T-helper 2 cell (primary cell): Measurements from ENCODE around the gene PLXNB3.

Experiments used
- DNase-seq, 5 experiments: peaks; one replicate each; pipeline versions ENCODE4 v3.0.0 to v3.0.0-alpha.2; 2012 to 2022

Gene PLXNB3

DNA sequence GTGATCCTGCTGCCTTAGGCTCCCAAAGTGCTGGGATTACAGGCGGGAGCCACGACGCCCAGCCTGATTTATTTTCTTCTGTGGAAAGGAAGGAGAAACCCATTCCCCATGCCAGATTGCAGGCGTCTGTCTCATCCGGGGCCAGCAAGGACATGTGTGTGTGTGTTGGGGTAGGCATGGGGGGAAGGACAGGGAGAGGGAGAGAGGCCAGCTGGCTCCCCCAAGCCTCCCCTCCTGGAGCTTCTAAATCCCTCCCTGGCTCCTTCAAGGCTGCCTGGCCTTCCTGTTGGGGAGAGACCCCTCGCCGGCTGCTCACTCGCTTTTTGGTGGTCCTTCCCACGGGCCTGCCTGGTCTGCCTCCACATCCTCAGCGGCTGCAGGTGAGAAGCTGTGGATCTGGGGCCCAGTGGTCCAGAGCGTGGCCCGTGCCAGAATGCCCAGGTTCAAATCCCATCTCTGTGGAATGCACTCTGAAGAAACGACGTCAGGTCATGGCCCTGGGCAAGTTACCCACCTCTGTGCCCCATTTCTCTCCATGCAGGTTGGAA is 1.3 kb upstream of the PLXNB3 start:
- no peak for DNase-seq

DNA sequence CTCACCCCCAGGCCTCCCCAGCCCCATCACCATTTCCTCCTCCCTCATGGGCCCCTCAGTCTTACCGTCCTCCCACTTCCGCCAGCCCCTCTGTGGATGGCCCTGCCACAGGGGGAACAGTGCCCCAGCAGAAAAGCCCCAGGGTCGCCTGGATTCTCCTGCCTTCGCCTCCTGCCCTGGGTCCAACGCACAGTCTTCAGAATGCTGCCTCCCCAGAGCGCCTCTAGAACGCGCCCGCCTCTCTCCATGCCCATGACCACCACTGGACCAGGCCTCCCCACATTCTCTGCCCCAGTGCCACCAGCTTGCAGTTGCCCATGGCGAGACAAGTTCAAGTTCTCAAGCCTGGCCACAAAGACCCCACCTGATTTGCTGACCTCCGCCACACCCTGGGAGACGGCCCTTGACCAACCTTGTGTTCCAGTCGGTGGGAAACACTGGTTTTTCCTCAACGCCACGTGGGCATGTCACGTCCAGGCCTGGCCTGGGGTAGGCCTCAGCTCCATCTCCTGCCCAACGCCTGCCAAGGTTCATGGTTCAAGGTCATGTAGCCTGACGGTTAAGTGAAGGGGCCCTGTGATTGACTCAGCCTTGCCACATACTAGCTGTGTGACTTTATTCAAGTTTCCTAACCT is 634 bp upstream of the PLXNB3 start:
- no peak for DNase-seq

DNA sequence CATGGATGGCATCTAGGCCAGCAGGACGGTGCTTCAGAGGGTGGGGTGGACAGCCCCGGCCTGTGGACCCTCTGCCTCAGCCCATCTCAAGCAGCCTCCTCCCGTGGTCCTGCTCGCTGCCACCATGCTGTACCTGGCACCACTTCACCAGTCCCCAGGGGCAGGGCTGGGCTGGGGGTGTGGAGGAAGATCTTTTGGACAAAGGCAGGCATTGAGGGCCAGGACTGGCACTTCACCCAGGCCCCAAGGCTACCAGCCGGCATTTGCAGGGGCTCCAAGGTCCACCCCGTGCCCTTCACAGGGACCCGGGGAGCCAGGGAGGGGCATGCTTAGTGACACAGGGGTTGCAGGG is 713 bp downstream of the PLXNB3 start:
- DNase-seq: no peak

DNA sequence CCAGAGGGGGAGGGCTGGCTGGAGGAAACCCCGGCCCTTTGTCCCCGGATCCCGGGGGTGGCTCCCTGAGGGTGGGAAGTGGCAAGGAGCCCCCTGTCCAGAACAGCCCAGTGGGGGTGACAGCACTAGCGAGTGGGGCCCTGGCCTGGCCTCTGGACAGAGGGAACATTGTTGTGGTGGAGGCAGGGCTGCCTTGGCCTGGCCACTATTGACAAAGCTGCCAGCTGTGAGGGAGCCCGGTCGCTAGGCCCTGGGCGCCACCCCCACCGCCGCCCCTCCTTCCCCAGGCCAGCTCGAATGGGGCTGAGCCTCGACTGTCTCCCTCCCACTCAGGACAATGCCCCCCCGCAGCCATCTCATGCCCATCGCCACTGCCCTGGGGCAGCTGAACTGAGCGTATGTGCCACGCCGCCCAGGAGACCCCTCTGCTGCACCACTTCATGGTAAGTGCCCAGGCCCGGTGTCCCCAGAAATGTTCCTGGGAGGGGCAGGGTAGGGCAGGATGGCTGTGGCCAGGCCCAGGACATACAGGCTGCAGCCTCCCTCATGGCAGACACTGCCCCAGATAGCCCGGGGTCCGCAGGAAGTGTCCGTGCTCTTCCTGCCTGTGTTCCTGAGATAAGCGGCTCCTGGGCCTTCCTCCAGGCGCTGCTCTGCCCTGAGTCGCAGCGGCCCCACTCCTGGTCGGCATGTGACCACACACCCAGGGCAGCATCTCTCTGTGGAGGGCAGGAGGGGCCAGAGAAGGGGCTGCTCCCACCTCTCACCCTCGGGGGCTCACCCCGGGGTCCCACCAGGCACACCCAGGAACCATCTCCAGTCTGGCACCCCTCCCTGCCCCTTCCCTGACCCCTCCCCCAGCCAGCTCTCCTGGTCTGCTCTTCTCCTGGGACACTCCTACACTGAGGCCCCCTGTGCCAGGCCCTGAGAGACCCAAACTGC is 1.4 kb downstream of the PLXNB3 start:
- DNase-seq: no peak

DNA sequence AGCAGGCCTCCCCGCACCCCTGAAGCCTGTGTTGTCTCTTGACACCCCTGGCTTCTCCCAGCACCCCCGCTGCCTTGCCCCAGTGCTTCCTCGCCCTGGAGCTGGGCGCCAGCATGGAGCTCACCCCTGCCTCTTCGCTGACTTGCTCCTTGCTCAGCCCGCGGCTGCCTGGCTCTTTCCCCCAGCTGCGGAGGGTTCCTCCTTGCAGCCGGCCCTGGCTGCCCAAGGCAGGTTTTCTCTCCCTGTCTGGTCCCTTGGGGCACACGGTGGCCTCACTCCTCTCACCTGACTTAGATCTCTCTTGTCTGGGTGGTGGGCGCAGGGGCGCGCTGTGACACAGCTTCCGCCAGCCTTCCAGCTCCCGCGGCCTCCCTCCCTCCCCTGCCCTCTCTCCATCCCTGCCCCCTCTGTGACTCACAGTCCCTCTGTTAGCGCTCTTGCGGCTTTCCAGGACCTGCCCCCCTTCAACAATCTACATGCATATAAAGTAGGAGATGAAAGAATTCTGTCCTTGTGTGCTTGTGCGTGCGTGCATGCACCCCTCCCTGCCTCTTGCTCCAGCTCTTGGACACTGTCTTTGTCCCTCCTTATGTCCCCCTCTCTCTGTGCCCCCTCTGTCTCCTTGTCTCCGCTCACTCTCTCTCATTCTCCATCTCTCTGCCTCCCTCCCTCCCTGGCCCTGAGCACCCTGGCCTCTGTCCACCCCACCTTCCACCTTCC is 2.2 kb downstream of the PLXNB3 start:
- no peak for DNase-seq

DNA sequence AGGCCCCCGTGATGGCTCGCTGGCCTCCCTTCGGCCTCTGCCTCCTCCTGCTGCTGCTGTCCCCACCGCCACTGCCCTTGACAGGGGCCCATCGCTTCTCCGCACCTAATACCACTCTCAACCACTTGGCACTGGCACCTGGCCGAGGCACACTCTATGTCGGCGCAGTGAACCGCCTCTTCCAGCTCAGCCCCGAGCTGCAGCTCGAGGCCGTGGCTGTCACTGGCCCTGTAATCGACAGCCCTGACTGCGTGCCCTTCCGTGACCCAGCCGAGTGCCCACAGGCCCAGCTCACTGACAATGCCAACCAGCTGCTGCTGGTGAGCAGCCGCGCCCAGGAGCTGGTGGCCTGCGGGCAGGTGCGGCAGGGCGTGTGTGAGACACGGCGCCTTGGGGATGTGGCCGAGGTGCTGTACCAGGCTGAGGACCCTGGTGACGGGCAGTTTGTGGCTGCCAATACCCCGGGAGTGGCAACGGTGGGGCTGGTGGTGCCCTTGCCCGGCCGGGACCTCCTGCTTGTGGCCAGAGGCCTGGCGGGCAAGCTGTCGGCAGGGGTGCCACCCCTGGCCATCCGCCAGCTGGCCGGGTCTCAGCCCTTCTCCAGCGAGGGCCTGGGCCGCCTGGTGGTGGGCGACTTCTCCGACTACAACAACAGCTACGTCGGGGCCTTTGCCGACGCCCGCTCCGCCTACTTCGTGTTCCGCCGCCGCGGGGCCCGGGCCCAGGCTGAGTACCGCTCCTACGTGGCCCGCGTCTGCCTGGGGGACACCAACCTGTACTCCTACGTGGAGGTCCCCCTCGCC is 3.0 kb downstream of the PLXNB3 start:
- no peak for DNase-seq

DNA sequence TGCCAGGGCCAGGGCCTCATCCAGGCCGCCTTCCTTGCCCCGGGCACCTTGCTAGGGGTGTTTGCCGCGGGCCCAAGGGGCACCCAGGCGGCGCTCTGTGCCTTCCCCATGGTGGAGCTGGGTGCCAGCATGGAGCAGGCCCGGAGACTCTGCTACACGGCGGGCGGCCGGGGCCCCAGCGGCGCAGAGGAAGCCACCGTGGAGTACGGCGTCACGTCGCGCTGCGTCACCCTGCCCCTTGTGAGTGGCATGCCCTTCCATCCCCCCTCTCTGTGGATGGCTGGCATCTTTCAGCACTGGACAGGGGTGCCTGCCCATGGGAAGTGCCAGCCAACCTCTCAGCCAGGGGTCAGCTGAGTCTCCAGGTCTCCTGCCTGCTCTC is 3.6 kb downstream of the PLXNB3 start:
- no peak for DNase-seq

DNA sequence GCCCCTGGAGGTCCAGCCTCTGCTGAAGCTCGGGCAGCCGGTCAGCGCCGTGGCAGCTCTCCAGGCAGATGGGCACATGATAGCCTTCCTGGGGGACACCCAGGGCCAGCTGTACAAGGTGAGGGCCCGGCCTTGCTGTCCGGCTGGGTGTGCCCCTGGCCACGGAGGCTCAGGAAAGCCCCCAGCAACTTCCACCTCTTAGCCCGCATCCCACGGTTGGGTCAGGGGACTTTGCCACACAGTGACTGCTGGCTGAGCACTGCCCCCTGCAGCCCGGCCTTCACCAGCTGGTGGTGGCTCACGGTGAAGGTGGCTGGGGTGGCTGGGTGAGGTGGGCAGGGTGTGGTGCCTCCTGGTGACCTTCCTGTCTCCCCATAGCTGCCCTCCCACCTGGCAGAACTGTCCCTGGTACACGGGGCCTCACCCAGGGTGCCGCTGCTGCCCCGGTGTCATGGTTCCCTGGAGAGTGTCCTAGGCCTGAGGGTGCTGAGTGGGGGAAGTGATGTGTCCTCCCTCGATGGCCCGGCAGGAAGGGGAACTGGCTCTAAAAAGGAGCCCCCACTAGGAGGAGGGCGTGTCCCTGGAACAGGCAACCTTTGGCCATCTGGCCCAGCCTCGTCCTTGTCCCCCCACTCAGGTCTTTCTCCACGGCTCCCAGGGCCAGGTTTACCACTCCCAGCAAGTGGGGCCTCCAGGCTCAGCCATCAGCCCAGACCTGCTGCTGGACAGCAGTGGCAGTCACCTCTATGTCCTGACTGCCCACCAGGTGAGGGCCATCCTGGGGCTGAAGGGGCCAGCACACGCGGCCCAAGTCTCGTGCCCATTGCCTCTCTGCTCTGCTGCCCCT is 4.5 kb downstream of the PLXNB3 start:
- no peak for DNase-seq

DNA sequence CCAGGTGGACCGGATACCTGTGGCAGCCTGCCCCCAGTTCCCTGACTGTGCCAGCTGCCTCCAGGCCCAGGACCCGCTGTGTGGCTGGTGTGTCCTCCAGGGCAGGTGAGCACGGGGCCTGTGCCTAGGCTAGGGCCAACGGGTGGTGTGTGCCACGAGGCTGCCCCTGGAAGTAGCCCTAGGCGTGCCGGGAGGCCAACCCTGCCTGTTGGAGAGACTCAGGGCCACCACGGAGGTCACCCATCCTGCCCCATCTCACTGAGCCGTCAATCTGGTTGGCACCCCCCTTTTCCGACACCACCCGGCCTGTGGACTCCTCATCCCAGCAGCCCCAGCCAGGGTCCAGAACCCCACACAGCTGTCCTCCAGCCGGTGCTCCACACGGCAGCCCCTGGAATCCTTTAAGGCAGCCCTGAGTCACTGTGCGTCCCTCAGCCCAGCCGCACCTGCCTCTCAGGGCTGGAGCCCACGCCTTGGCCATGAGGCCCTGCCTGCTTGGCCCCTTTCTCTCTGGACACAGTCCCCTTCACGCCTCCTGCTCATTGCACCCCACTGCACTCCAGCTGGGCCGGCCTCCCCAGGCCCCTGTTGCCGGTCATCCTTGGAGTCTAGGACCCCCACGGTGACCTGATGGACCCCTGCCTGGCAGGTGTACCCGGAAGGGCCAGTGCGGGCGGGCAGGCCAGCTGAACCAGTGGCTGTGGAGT is 5.3 kb downstream of the PLXNB3 start:
- DNase-seq: no peak

DNA sequence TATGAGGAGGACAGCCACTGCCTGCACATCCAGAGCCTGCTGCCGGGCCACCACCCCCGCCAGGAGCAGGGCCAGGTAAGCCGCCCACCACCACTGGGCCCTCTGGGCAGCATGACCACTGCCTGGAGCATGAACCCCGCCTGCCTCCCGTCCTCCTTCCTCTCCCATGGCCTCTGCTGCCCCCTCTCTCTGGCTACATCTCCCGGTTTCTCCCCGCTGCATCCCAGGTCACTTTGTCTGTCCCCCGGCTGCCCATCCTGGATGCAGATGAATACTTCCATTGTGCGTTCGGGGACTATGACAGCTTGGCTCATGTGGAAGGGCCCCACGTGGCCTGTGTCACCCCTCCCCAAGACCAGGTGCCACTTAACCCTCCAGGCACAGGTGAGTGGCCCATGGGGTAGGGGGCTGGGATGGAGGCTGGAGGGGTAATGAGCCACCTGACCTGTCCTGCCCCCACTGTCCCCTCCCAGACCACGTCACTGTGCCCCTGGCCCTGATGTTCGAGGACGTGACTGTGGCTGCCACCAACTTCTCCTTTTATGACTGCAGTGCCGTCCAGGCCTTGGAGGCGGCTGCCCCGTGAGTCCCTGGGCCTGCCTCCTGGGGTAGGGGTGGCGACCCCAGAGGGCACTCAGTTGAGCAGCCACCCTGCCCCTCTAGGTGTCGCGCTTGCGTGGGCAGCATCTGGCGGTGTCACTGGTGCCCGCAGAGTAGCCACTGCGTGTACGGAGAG is 6.0 kb downstream of the PLXNB3 start:
- no peak for DNase-seq

DNA sequence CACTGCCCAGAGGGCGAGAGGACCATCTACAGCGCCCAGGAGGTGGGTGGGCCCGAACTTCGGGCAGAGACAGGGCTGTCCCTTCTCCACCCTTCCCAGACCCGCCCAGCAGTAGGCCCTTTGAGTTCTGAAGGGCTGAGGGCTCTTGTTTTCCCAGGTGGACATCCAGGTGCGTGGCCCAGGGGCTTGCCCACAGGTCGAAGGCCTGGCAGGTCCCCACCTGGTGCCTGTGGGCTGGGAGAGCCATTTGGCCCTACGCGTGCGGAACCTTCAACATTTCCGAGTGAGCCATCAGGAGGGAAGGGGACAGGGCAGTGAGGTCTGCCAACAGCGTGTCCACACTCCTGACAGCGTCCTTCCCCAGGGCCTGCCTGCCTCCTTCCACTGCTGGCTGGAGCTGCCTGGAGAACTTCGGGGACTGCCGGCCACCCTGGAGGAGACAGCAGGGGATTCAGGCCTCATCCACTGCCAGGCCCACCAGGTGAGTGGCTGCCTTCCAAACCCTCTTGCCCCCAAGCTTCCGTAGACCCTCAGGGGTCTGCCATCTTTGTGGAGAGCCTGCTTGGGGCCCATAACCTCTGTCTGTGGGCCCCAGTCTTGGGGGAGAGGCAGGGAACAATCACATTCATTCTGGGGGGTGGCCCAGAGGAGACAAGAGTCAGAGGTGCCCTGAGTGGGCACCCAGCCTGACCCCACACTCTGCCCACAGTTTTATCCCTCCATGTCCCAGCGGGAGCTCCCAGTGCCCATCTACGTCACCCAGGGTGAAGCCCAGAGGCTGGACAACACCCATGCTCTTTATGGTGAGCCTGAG is 6.8 kb downstream of the PLXNB3 start:
- DNase-seq: no peak

DNA sequence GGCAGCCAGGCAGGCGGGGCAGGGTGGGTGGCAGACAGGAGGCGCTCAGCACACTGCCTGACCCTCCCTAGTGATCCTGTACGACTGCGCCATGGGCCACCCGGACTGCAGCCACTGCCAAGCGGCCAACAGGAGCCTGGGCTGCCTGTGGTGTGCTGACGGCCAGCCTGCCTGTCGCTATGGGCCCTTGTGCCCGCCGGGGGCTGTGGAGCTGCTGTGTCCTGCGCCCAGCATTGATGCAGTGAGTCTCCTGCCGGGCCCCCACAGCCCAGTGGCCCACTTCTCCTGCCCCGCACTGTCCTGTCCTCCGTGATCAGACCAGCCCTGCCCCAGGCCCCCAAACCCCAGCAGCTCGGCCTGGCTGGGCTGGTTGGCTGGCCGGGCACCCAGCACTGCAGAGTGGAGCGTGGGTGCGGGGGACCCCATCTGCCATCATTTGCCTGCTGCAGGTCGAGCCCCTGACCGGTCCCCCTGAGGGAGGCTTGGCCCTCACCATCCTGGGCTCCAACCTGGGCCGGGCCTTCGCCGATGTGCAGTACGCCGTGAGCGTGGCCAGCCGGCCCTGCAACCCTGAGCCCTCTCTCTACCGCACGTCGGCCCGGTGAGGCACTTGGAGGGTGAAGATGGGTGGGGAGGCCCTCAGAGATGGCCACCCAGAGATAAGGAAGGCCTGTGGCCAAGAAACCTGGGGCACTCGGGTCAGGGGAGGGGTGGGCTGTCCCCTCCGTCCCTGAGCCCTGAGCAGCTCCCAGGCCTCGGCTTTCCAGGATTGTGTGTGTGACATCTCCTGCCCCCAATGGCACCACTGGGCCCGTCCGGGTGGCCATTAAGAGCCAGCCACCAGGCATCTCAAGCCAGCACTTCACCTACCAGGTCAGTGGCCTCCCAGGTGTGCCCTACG is 7.6 kb downstream of the PLXNB3 start:
- DNase-seq: no peak

DNA sequence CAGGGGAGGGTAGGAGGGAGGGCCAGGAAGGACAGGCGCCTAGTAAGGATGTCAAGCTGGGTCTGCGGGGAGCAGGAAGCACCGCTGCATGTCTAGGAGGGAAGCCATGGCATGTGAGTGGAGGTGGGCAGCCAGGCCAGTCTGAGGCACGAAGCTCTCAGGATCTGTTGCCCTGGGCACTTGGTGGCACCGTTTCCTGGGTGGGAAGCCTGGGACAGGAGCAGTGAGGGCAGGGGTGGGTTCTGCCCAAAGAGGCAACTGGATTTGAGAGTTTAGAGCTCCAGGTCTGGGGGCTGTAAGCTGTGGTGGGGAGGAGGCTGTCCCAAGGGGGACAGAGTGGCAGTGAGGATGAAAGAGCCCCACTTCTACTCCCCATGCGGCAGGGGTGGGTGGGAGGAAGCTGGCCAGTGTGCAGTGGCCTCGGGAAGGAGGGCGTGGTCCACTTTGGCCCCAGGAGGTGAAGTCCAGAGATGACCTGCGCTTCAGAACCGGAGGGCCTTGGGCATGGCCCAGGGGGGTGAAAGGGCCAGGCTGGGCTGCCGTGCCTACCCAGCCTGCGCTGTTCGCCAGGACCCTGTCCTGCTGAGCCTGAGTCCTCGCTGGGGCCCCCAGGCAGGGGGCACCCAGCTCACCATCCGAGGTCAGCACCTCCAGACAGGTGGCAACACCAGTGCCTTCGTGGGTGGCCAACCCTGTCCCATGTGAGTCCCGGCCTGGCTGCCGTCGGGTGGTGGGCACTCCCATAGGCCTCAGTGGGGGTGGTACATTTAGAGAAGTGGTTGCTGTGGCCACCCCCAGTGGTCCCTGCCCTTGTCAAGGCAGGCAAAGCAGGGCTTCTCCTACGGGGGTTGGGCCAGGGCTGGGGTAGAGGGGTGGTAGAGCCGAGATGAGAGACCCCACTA is 8.5 kb downstream of the PLXNB3 start:
- no peak for DNase-seq

DNA sequence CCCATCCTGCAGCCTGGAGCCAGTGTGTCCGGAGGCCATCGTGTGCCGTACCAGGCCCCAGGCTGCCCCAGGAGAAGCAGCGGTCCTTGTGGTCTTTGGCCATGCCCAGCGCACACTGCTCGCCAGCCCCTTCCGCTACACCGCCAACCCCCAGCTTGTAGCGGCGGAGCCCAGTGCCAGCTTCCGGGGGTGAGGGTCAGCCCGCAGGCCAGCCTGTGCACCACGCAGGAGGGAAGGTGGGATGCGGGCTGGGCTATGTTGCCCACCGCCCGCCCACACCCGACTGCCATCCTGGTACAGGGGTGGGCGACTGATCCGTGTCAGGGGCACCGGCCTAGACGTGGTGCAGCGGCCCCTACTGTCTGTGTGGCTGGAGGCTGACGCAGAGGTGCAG is 9.2 kb downstream of the PLXNB3 start:
- DNase-seq: no peak

DNA sequence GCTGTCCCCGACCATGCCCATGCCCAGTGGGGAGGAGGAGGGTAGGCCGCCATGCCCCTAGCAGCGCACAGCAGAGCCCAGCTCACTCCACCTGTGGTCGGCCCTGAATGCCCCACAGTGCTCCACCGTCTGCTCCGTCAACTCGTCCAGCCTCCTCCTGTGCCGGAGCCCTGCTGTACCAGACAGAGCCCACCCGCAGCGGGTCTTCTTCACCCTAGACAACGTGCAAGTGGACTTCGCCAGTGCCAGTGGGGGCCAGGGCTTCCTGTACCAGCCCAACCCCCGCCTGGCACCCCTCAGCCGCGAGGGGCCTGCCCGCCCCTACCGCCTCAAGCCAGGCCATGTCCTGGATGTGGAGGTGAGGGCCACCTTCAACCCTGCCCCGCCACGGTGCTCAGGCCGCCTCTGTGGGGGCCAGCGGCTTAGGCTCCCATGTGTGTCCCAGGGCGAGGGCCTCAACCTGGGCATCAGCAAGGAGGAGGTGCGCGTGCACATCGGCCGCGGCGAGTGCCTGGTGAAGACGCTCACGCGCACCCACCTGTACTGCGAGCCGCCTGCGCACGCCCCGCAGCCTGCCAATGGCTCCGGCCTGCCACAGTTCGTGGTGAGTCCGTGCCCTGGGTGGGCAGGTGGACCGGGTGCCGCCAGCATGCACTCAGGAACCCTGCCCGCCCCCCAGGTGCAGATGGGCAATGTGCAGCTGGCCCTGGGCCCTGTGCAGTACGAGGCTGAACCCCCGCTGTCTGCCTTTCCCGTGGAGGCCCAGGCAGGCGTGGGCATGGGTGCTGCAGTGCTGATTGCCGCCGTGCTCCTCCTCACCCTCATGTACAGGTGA is 9.9 kb downstream of the PLXNB3 start:
- no peak for DNase-seq
